ENCODE data around the gene GXYLT2.

The GXYLT2 gene

DNA sequence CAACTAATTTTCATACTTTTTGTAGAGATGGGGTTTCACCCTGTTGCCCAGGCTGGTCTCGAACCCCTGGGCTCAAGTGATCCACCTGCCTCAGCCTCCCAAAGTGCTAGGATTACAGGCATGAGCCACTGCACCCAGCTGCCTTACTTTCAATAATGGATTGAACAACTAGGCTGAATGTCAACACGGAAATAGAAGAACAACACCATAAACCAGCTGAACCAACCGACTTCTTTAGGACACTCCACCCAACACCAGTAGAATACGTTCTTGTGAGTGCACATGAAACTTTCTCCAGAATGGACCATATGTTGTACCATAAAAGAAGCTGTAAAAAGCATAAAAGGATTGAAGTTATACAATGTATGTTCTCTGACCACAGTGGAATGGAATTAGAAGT is 42.9 kb downstream of the GXYLT2 start:
- DNase-seq: no peak

DNA sequence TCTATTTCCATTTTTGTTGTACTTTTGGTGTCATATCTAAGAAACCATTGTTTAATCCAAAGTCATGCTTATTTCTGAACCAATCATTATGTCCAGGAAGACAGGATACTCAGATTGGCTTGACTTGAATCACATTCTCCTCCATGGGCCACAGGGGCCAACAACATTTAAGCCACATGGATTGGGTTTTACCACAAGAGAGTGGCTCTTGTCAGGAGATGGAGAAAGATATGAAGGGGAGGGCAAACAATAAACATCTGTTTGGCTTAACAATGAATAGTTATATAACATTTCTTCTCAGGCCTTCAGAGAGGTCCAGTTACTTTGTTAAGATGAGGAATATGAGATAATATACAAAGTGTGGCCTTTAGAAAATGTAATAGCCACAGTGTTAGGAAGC is 44.6 kb downstream of the GXYLT2 start:
- DNase-seq: no peak

DNA sequence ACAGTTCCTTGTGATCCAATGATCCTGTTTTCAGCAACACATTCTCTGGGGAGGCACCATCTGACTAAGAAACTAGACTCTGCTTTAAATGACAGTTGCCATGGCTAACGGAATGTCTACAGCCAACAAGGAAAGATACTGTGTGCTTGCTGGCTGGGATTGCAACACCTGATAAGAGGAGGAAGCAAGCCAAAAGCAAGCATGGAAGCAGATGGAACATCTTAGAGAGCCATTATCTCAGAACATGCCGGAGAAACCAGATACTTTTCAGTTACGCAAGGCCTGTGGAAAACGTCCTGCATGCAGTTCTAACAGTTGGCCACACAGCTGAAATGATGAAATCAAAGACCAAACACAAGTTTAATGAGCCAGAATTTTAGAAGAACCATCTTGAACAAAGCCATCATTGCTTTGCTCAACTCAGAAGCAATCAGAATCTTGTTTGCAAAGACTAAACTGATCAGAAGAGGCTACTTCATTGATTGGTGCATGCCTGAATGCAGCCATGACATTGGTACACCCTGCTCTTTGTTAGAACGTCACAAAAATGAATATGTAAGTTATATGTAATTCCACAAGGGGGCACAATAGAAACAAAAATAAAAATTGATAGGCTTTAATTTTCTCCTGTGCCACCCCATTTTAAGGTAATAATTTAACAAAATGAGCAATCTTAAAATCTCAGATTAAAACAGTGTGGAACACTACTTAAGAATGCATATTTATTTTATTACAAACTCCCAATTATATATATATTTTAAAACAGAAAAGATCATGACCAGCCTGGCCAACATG is 50.8 kb downstream of the GXYLT2 start:
- DNase-seq: peak in 11 of 56 donors; percentile 8 to 52 (median 24)

- DNase-seq: no peak
Observed at GRCh38 chr3:72941245-72941644, 53.4 kb downstream of the GXYLT2 start.

- no peak for DNase-seq
Observed at GRCh38 chr3:72942427-72942826, 54.6 kb downstream of the GXYLT2 start.

DNA sequence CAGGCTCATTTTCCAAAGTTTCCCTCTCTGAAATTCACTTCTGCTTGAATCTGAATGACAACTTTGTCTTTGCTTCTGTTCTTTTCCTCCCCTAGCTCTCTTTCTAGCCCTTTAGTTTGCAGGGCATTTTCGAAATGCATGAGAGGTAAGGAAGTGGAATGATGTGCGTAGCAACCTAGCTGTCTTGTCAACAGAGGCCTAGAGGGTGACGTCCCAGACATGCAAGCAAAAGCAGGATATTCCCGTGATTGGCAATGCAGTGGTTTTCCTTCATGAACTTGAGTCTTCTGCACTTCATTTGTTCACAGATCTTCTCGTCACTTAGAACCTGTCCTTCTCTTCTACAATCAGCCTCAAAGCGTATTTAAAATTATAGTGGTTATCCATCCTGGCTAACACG is 56.9 kb downstream of the GXYLT2 start:
- no peak for DNase-seq

GRCh38 chr3:72947715-72948490 is 60.1 kb downstream of the GXYLT2 start:
- DNase-seq: no peak

GRCh38 chr3:72949016-72949415 is 61.2 kb downstream of the GXYLT2 start:
- no peak for DNase-seq

DNA sequence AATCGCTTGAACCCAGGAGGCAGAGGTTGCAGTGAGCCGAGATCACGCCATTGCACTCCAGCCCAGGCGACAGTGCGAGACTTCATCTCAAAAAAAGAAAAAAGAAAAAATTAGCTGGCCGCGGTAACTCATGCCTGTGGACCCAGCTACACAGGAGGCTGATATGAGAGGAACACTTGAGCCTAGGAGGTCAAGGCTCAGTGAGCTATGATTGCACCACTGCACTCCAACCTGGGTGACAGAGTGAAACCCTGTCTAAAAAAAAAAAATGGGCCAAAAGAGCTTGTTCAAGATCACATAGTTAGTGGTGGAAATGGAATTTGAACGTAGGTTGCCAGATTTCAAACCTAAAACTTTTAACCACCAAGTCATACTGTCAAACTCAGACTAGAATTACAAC is 62.5 kb downstream of the GXYLT2 start:
- no peak for DNase-seq

GRCh38 chr3:72950801-72951200 is 63.0 kb downstream of the GXYLT2 start:
- DNase-seq: peak in 21 of 56 donors; percentile 2 to 58 (median 21)

DNA sequence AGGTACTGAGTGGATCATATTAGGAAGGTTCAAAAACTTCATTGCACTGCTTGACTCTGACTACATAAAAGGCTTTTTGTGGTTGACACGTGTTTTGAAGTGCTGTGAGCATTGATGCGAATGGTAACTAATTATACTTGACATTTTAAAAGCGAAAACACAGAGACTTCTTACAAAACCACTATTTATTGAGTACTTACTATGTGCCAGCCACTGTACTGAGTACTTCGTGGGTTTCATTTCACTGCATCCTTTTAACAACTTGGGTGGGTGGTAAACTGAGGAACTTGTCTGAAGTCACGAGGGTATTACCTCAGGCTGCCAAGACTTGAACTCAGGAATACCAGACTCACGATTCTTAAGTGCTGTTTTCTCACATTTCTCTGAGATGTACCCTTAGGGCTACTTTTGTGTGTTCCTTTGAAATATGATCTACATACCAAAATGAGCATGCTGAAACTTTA is 63.4 kb downstream of the GXYLT2 start:
- no peak for DNase-seq

- no peak for DNase-seq
Observed at GRCh38 chr3:72953325-72953956, 65.6 kb downstream of the GXYLT2 start.

DNA sequence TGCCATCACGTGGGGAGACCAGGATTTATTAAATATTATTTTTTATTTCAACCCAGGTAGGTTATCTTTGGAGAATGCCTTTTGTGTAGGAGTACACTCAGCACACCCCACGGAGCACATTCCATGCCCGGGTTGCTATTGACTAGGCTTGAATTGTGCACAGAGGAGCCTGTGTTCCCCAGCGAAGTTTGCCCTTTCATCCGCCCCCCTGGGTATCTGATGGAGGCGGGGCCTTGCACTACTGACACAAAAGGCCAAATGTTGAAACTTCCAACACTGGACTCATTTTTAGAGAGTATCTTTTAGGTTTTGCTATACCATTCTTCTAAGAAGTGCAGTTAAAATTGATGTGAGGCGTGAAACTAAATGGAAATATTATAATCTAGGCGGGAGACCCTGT is 69.5 kb downstream of the GXYLT2 start:
- peak in 51 of 56 donors; percentile 6 to 89 (median 56) for DNase-seq

DNA sequence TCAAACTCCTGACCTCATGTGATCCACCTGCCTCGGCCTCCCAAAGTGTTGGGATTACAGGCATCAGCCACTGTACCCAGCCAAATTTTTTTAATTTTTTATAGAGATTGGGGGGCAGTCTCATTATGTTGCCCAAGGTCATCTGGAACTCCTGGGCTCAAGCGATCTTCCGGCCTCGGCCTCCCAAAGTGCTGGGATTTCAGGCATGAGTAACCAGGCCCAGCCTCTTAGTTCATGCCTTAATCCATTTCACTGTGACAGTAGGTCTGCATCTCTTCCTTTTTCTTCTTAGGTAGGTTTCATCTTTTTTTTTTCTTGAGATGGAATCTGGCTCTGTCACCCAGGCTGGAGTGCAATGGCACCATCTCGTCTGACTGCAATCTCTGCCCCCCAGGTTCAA is 71.5 kb downstream of the GXYLT2 start:
- DNase-seq: no peak

DNA sequence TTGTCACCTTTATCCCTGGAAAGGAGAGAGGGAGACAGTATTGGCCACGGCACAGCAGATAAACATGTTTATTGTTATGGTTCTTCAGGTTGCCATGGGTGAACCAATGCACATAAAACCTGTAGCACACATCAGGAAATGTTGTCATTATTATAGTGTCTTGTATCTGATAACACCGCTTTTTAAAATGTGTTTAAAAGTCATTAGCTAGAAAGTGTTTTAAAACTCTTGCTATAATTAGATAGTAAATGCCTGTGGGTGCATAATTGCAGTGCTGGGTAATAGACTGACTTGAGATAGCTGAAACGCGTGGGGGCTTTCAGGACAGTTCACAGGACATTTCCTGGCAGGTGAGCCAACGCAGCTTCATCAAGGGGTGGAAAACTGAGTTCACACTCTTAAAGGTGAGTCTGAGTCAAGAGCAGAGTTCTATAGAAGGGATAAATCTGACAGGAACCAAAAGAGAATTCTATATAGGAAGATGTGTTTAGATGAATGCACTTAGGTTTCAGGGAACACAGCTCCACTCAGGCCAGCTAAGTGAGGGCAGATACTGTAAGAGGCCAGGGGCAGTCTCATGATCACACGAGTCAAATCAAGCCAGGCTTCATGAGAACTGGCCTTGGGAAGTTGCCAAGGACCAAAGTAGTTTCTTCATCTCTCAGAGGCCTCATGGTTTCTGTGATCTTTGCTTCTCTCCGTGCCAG is 73.1 kb downstream of the GXYLT2 start:
- DNase-seq: peak in 8 of 56 donors; percentile 3 to 64 (median 18)

DNA sequence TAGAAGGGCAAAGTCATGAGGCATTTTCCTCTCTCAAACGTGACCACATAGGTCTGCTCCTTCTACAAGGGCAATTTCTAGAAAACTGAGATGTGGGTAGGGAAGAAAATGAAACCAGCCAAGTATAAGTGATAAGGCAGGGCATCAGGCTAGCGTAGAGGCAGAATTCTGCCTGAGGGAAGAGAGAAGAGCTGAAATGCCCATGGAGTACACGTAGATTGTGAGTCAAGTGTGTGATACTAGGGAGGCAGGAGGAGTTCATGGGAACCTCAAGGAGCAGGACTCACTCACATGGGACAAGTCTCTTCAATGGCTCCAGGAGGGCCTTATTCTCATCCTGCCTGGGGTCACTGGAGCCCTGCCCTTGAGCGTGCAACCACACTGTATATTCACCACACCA is 73.9 kb downstream of the GXYLT2 start:
- no peak for DNase-seq

- no peak for DNase-seq
Observed at GRCh38 chr3:72962317-72962716, 74.5 kb downstream of the GXYLT2 start.

- no peak for DNase-seq
Observed at GRCh38 chr3:72964633-72965032, 76.8 kb downstream of the GXYLT2 start.

- no peak for DNase-seq
Observed at GRCh38 chr3:72968266-72968664, 80.4 kb downstream of the GXYLT2 start.

DNA sequence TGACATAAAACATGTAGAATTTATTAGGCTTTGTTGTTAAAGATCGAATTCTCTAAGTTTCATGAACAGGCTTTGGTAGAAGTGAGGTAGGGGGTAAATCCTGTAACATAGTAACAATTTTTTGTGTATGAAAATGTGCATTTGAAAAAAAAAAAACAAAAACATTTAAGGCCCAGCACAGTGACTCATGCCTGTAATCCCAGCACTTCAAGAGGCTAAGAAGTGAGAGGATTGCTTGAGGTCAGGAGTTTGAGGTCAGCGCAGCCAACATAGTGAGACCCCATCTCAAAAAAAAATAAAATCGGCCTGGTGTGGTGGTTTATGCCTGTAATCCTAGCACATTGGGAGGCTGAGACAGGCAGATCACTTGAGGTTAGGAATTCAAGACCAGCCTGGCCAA is 81.9 kb downstream of the GXYLT2 start:
- no peak for DNase-seq

GRCh38 chr3:72970942-72971341 is 83.1 kb downstream of the GXYLT2 start:
- no peak for DNase-seq

DNA sequence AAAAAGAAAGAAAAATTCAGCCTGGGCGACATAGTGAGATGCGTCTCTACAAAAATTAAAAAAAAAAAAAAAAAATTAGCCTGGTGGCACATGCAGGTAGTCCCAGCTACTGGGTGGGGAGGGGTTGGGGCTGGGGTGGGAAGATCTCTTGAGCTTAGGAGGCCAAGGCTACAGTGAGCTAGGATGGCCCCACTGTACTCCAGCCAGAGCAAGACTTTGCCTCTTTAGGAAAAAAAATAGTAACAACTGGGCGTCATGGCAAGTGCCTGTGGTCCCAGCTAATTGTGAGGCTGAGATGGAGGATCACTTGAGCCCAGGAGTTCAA is 84.8 kb downstream of the GXYLT2 start:
- no peak for DNase-seq
